Ramos (cell line): ENCODE measurements around the gene PCSK6.
"Not testable (repeated sequence)": the region's sequence is repeated elsewhere in the genome, so short reads cannot be mapped to it uniquely, and the experiment has no call there.

Experiments used
- in situ Hi-C: fragments of 300-500 bp; cut with MboI; formaldehyde crosslinking; loops from one replicate; pipeline ENCODE4 v1.14.3; 2022; ENCODE audit warnings: low sequenced_read_pairs; ENCODE audit not compliant: unreplicated experiment

PCSK6 gene

DNA sequence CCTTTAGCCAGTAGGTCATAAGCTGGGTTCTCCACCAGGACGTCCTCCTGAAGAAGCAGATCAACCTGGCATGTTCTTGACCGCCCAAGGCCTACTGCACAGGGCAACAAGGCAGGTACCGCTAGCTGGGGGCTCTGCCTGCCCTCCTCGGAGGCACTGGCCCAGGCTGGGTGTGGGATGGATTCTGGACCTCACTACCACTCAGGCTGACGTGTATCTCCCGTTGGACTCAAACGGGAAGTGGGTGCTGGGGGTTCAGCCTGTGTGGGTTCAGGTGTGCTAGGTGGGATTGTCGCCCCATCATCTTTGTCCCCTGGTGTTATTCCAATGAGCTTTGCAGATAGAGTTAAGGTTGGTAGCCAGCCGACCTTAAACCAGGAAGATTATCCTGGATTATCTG is 99.4 kb downstream of the PCSK6 start:
- in situ Hi-C loops = no loop called here

DNA sequence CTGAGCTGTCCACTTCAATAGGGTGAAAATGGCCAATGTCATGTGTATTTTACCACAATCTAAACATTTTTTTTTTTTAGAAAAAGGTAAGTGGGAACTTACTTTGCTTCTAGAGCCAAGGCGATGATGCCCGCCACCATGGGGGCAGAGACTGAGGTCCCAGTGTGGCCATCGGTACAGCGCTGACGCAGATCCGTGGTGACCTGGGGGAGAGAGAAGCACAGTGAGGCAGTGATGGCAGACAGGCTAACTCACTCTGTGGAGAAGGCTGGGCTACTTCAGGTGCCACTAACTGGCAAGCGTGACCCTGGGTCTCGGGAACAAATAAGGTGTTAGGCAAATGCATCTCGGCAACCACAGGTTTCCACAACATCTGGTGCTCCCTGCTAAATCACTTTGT is 100.1 kb downstream of the PCSK6 start:
- in situ Hi-C loops = no loop called here

GRCh38 chr15:101388046-101388445 is 101.5 kb downstream of the PCSK6 start:
- in situ Hi-C loops = no loop called here

- in situ Hi-C loops = no loop called here
These were observed 101.9 kb downstream of the PCSK6 start for GRCh38 chr15:101387574-101387973.

DNA sequence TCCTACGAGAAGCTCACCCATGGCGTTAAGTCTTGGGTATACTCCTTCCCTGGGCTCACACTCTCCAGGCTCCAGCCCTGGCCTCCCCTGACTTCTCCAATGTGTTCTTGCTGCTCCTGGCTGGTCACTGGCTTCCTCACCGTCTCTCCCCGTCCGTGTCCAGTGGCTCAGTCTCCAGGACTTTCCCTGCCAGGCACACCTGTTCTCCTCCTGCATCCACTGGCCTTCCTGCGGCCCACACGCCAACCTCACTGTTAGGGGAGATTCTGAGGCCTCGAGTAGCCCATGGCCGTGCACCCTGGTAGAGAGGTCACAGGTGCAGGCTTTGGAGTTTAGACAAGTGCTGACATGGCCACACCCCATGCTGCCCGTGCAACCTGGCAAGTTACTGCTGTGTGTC is 102.5 kb downstream of the PCSK6 start:
- in situ Hi-C loops = no loop called here

DNA sequence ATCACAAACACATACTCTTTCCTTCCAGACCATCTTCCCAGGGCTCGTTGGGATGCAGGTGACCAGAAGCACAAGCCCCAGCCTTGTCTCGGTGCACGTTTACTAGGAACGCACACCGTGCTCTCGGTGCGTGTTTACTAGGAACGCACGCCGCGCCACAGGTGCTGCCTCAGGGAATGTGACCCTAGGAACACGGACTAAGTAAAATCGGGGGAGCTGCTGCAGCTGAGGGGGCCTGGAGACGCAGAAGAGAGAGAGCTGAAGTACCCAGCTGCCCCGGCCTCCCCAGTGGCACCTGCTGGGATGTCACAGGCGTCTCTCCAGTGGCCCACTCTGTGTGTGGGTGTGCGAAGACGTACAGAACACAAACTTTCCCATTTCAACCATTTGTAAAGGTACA is 103.5 kb downstream of the PCSK6 start:
- in situ Hi-C loops = no loop called here

DNA sequence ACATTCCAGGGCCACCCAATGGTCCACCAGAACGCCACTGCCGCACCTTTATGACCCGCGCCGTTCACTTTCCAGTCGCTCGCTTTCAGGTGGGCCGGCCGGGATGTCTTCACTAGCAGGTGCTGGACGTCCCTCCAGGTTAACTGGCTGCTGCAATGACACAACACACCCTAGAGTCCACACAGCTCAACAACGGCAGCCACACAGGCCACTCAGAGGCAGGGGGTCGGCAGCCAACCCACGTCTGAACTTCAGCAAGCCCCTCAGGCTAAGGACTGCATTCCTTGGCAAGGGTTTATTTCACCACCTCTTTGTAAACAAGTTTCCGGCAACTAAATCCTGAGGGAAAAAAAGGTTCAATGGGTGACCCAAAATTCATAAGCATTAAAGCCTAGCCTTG is 105.2 kb downstream of the PCSK6 start:
- in situ Hi-C loops = no loop called here

GRCh38 chr15:101382544-101382943 is 107.0 kb downstream of the PCSK6 start:
- in situ Hi-C loops = no loop called here

GRCh38 chr15:101381671-101382212 is 107.8 kb downstream of the PCSK6 start:
- in situ Hi-C loops = no loop called here

GRCh38 chr15:101380146-101380545 is 109.4 kb downstream of the PCSK6 start:
- in situ Hi-C loops = no loop called here

GRCh38 chr15:101379647-101380046 is 109.9 kb downstream of the PCSK6 start:
- in situ Hi-C loops = no loop called here

GRCh38 chr15:101378879-101379278 is 110.6 kb downstream of the PCSK6 start:
- in situ Hi-C loops = no loop called here

- in situ Hi-C loops = no loop called here
These were observed 111.2 kb downstream of the PCSK6 start for GRCh38 chr15:101378171-101378755.

DNA sequence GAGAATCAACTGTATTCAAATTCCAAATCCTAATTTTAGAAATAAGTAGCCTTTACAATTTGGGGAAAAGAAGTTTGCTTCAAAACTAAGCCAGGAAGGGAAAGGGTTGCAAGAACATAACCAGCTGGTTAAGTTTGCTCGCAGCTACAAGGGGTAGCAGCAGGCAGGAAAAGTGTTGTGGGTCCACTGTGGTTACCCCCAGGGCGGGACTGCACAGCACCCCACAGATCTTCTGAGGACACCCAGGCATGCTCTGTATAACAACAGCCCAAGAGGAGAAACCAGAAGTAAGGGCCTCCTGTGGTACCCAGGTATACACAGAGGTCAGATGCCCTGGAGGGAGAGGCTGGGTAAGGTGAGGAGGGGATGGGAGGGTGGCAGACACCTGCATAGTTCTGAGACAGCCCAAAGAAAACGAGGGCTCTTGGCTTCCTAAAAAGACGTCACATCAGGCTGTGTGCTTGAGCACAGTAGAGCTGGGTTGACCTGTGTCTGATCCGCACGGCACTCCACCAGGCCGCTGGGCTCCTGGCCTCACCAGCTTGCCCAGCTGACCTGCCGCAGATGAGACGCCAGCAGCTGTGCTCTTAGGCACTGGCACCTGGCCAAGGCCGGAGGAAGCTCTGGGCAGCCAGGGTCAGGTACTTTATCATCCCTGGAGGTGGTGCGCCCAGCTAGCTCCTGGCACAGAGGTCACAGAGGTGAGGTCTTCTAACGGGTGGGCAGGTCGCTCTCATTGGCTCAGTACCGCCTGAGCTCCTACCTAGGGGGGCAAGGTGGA is 112.7 kb downstream of the PCSK6 start:
- in situ Hi-C loops = no loop called here

- in situ Hi-C loops = not testable (repeated sequence)
These were observed 114.5 kb downstream of the PCSK6 start for GRCh38 chr15:101375006-101375405.

DNA sequence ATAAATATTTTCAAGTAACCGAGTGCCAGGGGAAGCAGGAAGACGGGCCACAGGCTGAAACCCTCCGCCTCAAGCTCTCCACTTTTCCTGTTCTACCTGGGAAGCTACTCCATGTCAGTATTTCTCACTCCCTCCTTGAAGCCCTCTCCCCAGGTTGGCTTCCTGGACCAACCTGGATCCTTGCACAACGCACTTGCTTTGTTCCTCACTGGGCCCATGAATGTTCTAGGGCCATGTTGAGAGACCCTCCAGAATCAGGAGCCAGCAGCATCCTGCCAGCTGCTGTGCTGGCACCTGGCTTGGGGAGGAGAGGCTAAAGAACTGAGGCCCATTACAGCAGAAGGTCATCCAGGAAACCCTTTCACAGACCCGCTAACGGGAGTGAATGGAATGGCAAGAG is 115.2 kb downstream of the PCSK6 start:
- in situ Hi-C loops = no loop called here

DNA sequence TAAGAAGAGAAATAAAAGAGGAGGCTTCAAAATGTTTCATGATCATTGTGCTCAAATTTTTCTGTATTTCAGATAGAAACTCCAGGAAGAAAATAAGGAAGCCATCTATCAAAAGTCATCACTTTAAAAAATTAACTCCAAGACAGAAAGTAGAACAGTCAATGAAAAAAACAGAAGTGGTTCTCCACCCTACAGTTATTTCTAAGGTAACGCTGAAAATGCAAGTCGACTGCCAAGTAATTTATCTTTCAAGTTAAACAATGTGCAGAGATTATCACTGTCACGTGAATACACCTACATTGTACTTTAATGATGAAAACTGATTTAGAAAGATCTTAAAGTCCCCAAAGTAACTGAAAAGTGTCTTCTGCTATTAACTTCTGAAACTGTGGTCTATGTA is 115.9 kb downstream of the PCSK6 start:
- in situ Hi-C loops = no loop called here

DNA sequence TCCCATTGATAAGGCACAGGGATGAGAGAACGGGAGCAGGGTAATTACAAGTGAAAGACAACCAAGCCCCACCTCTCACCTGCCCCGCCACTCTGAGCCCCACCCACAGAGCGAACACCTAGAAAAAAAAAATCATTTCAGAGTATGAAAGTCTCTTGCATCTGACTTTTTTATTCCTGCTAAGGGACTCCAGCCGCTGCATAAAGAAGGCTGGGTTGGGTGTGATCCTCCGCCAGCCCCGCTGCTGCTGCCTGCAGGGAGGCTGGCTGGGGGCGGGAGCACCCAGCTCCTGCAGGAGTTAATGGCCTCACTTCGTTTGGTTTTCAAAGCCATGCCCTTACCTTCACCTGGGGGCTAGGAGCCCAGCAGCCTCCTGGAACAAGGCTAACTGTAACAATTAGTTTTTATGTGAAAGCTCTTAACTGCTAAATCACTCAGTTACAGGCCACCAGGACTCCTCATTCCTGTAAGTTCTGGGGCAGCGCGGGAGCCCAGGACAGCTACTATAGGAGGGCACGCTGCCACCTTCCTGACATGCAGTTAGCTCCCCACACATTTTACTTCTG is 116.5 kb downstream of the PCSK6 start:
- in situ Hi-C loops = no loop called here

- in situ Hi-C loops = no loop called here
These were observed 117.3 kb downstream of the PCSK6 start for GRCh38 chr15:101372149-101372577.

- in situ Hi-C loops = no loop called here
These were observed 118.0 kb downstream of the PCSK6 start for GRCh38 chr15:101371519-101371918.

GRCh38 chr15:101371081-101371480 is 118.4 kb downstream of the PCSK6 start:
- in situ Hi-C loops = no loop called here
